Mesenchymal stem cell (in vitro differentiated cells and primary cell): ENCODE results near the gene ABCA4.

ENCODE experiments used
- DNase-seq: peaks from one replicate; pipeline ENCODE4 v3.0.0-alpha.2; 2013
- H2AFZ ChIP-seq: one replicate; pipeline ENCODE4 v1.6.1; 2013; ENCODE audit warnings: low read depth, mild to moderate bottlenecking, control low read depth, inconsistent platforms, low read length, moderate library complexity
- H2AK5ac ChIP-seq: 2 replicates; pipeline ENCODE4 v1.6.1; 2013; ENCODE audit warnings: low read length, moderate library complexity, mild to moderate bottlenecking, inconsistent platforms; ENCODE audit not compliant: severe bottlenecking
- H2BK120ac ChIP-seq: one replicate; pipeline ENCODE4 v1.6.1; 2013; ENCODE audit warnings: low read depth, mild to moderate bottlenecking, inconsistent platforms, low read length, moderate library complexity
- H2BK12ac ChIP-seq, 2 experiments: one replicate each; pipeline ENCODE4 v1.6.1; 2013; ENCODE audit warnings: inconsistent platforms in 2 of 2, low read length in 2 of 2, mild to moderate bottlenecking in 2 of 2, moderate library complexity in 2 of 2, control low read depth in 1 of 2
- H2BK15ac ChIP-seq: one replicate; pipeline ENCODE4 v1.6.1; 2013; ENCODE audit warnings: mild to moderate bottlenecking, low read depth, inconsistent platforms; ENCODE audit not compliant: poor library complexity, severe bottlenecking
- H2BK5ac ChIP-seq: 2 replicates; pipeline ENCODE4 v1.6.1; 2013; ENCODE audit warnings: low read depth, mild to moderate bottlenecking, low read length, control low read depth, inconsistent platforms; ENCODE audit not compliant: poor library complexity, severe bottlenecking
- H3K14ac ChIP-seq, 2 experiments: one replicate each; pipeline ENCODE4 v1.6.1; 2013; ENCODE audit warnings: inconsistent platforms in 2 of 2, low read length in 2 of 2, control low read depth in 1 of 2, mild to moderate bottlenecking in 1 of 2, moderate library complexity in 1 of 2
- H3K18ac ChIP-seq, 2 experiments: one replicate each; pipeline ENCODE4 v1.6.1; 2013; ENCODE audit warnings: inconsistent platforms in 2 of 2, low read length in 2 of 2, control low read depth in 1 of 2, low read depth in 1 of 2, mild to moderate bottlenecking in 1 of 2
- H3K23ac ChIP-seq, 2 experiments: one replicate each; pipeline ENCODE4 v1.6.1; 2013; ENCODE audit warnings: inconsistent platforms in 2 of 2, low read length in 2 of 2, mild to moderate bottlenecking in 2 of 2, moderate library complexity in 2 of 2, control low read depth in 1 of 2
- H3K27ac ChIP-seq: 2 replicates; pipeline ENCODE4 v1.5.1; 2013; ENCODE audit warnings: mild to moderate bottlenecking, moderate library complexity, low read length, control low read depth, inconsistent platforms; ENCODE audit not compliant: poor library complexity, severe bottlenecking
- H3K27me3 ChIP-seq, 2 experiments: 2 replicates each; pipeline versions ENCODE4 v1.6.1 to v1.7.0; 2013; ENCODE audit warnings: low read length in 2 of 2, mild to moderate bottlenecking in 2 of 2, moderate library complexity in 2 of 2, control low read depth in 1 of 2, inconsistent platforms in 1 of 2; ENCODE audit not compliant: control insufficient read depth in 1 of 2, insufficient read depth in 1 of 2
- H3K36me3 ChIP-seq, 2 experiments: 2 replicates each; pipeline versions ENCODE4 v1.6.1 to v1.7.0; 2013; ENCODE audit warnings: low read length in 2 of 2, control low read depth in 1 of 2, inconsistent platforms in 1 of 2, low read depth in 1 of 2, mild to moderate bottlenecking in 1 of 2; ENCODE audit not compliant: insufficient read depth in 2 of 2, control insufficient read depth in 1 of 2
- H3K4ac ChIP-seq, 2 experiments: one replicate each; pipeline ENCODE4 v1.6.1; 2013; ENCODE audit warnings: inconsistent platforms in 2 of 2, low read length in 2 of 2, mild to moderate bottlenecking in 2 of 2, moderate library complexity in 2 of 2, control low read depth in 1 of 2, low read depth in 1 of 2
- H3K4me1 ChIP-seq: 2 replicates; pipeline ENCODE4 v1.6.1; 2013; ENCODE audit warnings: low read depth, low read length, control low read depth; ENCODE audit not compliant: control insufficient read depth, insufficient read depth
- H3K4me2 ChIP-seq: 2 replicates; pipeline ENCODE4 v1.6.1; 2013; ENCODE audit warnings: low read length, mild to moderate bottlenecking, inconsistent platforms; ENCODE audit not compliant: poor library complexity, severe bottlenecking
- H3K4me3 ChIP-seq, 2 experiments: 2 replicates each; pipeline versions ENCODE4 v1.5.1 to v1.7.0; 2013; ENCODE audit warnings: low read length in 2 of 2, mild to moderate bottlenecking in 2 of 2, control low read depth in 1 of 2, low read depth in 1 of 2; ENCODE audit not compliant: insufficient read depth in 1 of 2
- H3K79me1 ChIP-seq: replicated peaks from 2 replicates; pipeline ENCODE4 v1.6.1; 2013; ENCODE audit warnings: mild to moderate bottlenecking, control low read depth, low read length, inconsistent platforms; ENCODE audit not compliant: poor library complexity, severe bottlenecking
- H3K9ac ChIP-seq: 2 replicates; pipeline ENCODE4 v1.7.0; 2013; ENCODE audit warnings: mild to moderate bottlenecking, low read length, moderate library complexity
- H3K9me3 ChIP-seq: 2 replicates; pipeline ENCODE4 v1.7.0; 2013; ENCODE audit warnings: mild to moderate bottlenecking, low read length; ENCODE audit not compliant: control insufficient read depth
- H4K8ac ChIP-seq: one replicate; pipeline ENCODE4 v1.6.1; 2013; ENCODE audit warnings: inconsistent platforms, mild to moderate bottlenecking, low read length, moderate library complexity
- H4K91ac ChIP-seq: one replicate; pipeline ENCODE4 v1.6.1; 2013; ENCODE audit warnings: mild to moderate bottlenecking, low read length, inconsistent platforms
- WGBS: methylation state at CpG from one replicate; pipeline ENCODE4 v1.1.7; 2013; ENCODE audit warnings: mixed read lengths; 5-methylcytosine and 5-hydroxymethylcytosine counted together

ABCA4 gene

GRCh38 chr1:94060720-94061119 is 60.2 kb downstream of the ABCA4 start:
- Histone ChIP-seq H3K14ac (no peak overlapping the region), H3K9me3 (no peaks in the 10 kb centered on the region), H2BK120ac (peak overlapping the region; percentile 7), H3K4me1 (peaks cover 23% of the 10 kb centered on the region), H3K79me1 (peaks cover 11% of the 10 kb centered on the region), H2AK5ac (no peak overlapping the region), H4K8ac (no peak overlapping the region), H3K18ac (no peak overlapping the region), H2BK5ac (no peak overlapping the region), H3K4me2 (no peak overlapping the region), H3K27ac (peak overlapping the region; percentile 6), H3K36me3 (no peaks in the 10 kb centered on the region), H4K91ac (no peak overlapping the region), H3K4ac (no peak overlapping the region), H2AFZ (no peak overlapping the region), H2BK12ac (no peak overlapping the region), H3K4me3 (no peak overlapping the region), H3K27me3 (no peaks in the 10 kb centered on the region), H2BK15ac (no peak overlapping the region), H3K23ac (no peak overlapping the region), H3K9ac (no peak overlapping the region)
- WGBS = 79% methylated on average over 1 of the region's 2 CpGs
- DNase-seq = no peak

DNA sequence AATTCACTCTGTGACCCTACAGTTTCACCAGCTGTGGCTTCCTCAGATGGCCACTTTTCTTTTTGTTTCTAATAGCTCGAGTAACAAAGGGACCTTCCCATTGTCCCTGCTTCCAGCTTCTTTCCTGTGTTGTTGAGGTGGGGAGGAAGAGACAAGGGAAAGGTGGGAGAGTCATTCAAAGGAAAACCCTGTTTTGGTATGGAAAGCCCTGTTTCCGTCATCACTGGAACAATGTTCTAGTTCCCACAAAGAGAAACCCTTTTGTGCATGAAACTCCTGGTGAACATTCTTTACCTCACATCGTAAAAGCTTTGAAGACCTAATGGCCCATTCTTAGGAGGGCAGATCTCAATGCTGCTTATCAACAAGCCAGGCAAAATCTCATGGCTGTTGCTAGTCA is 62.2 kb downstream of the ABCA4 start:
- WGBS = 83% methylated on average over 3 of the region's 3 CpGs
- H3K14ac ChIP-seq = no peak overlapping the region
- no peak overlapping the region for H2AFZ ChIP-seq

DNA sequence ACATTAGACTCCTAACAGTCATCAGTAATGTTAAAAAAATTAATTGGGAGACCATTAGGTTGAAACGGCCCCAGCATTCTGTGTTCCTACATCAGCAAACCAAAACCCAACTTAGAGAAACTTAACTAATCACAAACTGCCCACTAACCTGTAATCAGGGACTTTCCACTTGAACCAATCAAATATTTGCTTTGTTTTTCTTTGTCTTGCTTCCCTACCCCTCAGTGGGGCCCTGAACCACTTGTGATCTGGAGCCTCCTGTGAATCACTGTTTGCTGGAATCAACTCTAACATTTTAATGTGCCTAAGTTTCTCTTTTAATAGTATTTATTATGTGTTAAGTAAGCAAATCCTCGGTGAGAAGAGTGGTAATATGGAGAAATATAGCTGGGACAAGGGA is 64.0 kb downstream of the ABCA4 start:
- H2AK5ac ChIP-seq = peak overlapping the region; percentile 10
- H3K4me1 ChIP-seq = peaks cover 19% of the 10 kb centered on the region
- no peak overlapping the region for H2BK12ac ChIP-seq
- 85% methylated on average over 2 of the region's 2 CpGs for WGBS
- H2BK5ac ChIP-seq = no peak overlapping the region
- no peak overlapping the region for H3K23ac ChIP-seq
- H3K14ac ChIP-seq = no peak overlapping the region
- H3K18ac ChIP-seq = no peak overlapping the region
- H3K4me3 ChIP-seq = peak overlapping the region in 1 of 2 experiments; percentile 5
- no peak overlapping the region for H3K4me2 ChIP-seq
- no peak overlapping the region for H2BK120ac ChIP-seq
- no peak overlapping the region for H4K8ac ChIP-seq
- H3K27ac ChIP-seq = no peak overlapping the region
- H3K27me3 ChIP-seq = no peaks in the 10 kb centered on the region
- no peaks in the 10 kb centered on the region for H3K9me3 ChIP-seq
- H2BK15ac ChIP-seq = no peak overlapping the region
- H2AFZ ChIP-seq = no peak overlapping the region
- no peak overlapping the region for H4K91ac ChIP-seq
- no peaks in the 10 kb centered on the region for H3K36me3 ChIP-seq
- H3K4ac ChIP-seq = no peak overlapping the region
- peaks cover 6% of the 10 kb centered on the region for H3K79me1 ChIP-seq
- H3K9ac ChIP-seq = no peak overlapping the region
- no peak for DNase-seq

More for the DNA sequence above, 62.2 kb downstream of the ABCA4 start:
- no peaks in the 10 kb centered on the region for H3K9me3 ChIP-seq
- no peaks in the 10 kb centered on the region for H3K36me3 ChIP-seq
- no peak overlapping the region for H2BK120ac ChIP-seq
- H3K23ac ChIP-seq = no peak overlapping the region
- H3K18ac ChIP-seq = no peak overlapping the region
- no peak overlapping the region for H3K27ac ChIP-seq
- H4K91ac ChIP-seq = no peak overlapping the region
- peaks cover 10% of the 10 kb centered on the region for H3K79me1 ChIP-seq
- no peak overlapping the region for H4K8ac ChIP-seq
- H2BK12ac ChIP-seq = no peak overlapping the region
- peaks cover 26% of the 10 kb centered on the region for H3K4me1 ChIP-seq
- no peak overlapping the region for H2BK15ac ChIP-seq
- DNase-seq = no peak
- no peak overlapping the region for H3K4me3 ChIP-seq
- H3K9ac ChIP-seq = no peak overlapping the region
- H2BK5ac ChIP-seq = peak overlapping the region; percentile 32
- H2AK5ac ChIP-seq = peak overlapping the region; percentile 20
- no peak overlapping the region for H3K4ac ChIP-seq
- H3K27me3 ChIP-seq = no peaks in the 10 kb centered on the region
- no peak overlapping the region for H3K4me2 ChIP-seq

GRCh38 chr1:94056171-94056570 is 64.8 kb downstream of the ABCA4 start:
- 91% methylated on average over 6 of the region's 6 CpGs for WGBS
- Histone ChIP-seq H2AK5ac (peak overlapping the region; percentile 72), H3K9ac (no peak overlapping the region), H3K18ac (no peak overlapping the region), H3K27ac (no peak overlapping the region), H3K9me3 (no peaks in the 10 kb centered on the region), H3K79me1 (peaks cover 4% of the 10 kb centered on the region), H3K23ac (no peak overlapping the region), H2BK15ac (no peak overlapping the region), H3K36me3 (no peaks in the 10 kb centered on the region), H2BK120ac (no peak overlapping the region), H4K91ac (no peak overlapping the region), H2BK12ac (no peak overlapping the region), H3K4me1 (peaks cover 17% of the 10 kb centered on the region), H3K4ac (no peak overlapping the region), H2AFZ (no peak overlapping the region), H2BK5ac (no peak overlapping the region), H3K4me2 (no peak overlapping the region), H3K27me3 (no peaks in the 10 kb centered on the region), H3K4me3 (peak overlapping the region in 1 of 2 experiments; percentile 5), H4K8ac (no peak overlapping the region), H3K14ac (peak overlapping the region in 1 of 2 experiments; percentile 27)
- no peak for DNase-seq
